Left ventricle myocardium inferior (tissue), 1 donor: ENCODE measurements around the gene CYP3A7. TPM values are rescaled to one million over a fixed set of nuclear protein-coding genes. Genes with fewer than 3 reads are reported as not detected.
"Not testable (repeated sequence)": the region's sequence is repeated elsewhere in the genome, so short reads cannot be mapped to it uniquely, and the experiment has no call there.

Experiments
- DNase-seq: peaks from one replicate; pipeline ENCODE4 v3.0.0-alpha.2; 2020
- H3K27ac ChIP-seq: fragments of 200-600 bp; replicated peaks from 2 replicates; pipeline ENCODE4 v1.8.0; 2021
- H3K27me3 ChIP-seq: fragments of 200-600 bp; 2 replicates; pipeline ENCODE4 v1.8.0; 2021; ENCODE audit warnings: low read depth
- H3K36me3 ChIP-seq: fragments of 200-600 bp; 2 replicates; pipeline ENCODE4 v1.8.0; 2021
- H3K4me1 ChIP-seq: fragments of 200-600 bp; 2 replicates; pipeline ENCODE4 v1.8.0; 2021
- H3K4me3 ChIP-seq: fragments of 200-600 bp; 2 replicates; pipeline ENCODE4 v1.8.0; 2021; ENCODE audit warnings: mild to moderate bottlenecking, moderate library complexity
- H3K9me3 ChIP-seq: fragments of 200-600 bp; replicated peaks from 2 replicates; pipeline ENCODE4 v1.8.0; 2021
- CTCF ChIP-seq: fragments of 200-600 bp; IDR thresholded peaks from 2 replicates; pipeline ENCODE4 v1.8.0; 2021; ENCODE audit warnings: antibody characterized with exemption, mild to moderate bottlenecking, borderline replicate concordance
- intact Hi-C: fragments of 100-400 bp; cut with micrococcal nuclease; formaldehyde crosslinking; loops from one replicate; pipeline ENCODE4 v1.11.0; 2022
- total RNA-seq: library from RNA; stranded (reverse); fragmentation: NEBNext Ultra II Directional; extraction: Animal tissue kit (Norgen Biotek cat#: 25700); gene quantifications from one replicate; pipeline ENCODE4 v1.2.1, GENCODE V29; 2021
- donor health status: DM: no; HTN: yes; CAD: no; lungs with severe emphysema.

CYP3A7 gene
- total RNA-seq, 1 donor from 2014 or later, result not detected

GRCh38 chr7:99748846-99749579, 14.0 kb upstream of the CYP3A7 start:
- H3K4me3 ChIP-seq, result no peak overlapping the region
- no peak for TF ChIP-seq CTCF
- H3K9me3 ChIP-seq, result peaks cover 12% of the 10 kb centered on the region
- H3K4me1 ChIP-seq, result no peaks in the 10 kb centered on the region
- intact Hi-C loops, result no loop called here
- no peaks in the 10 kb centered on the region for H3K36me3 ChIP-seq
- no peaks in the 10 kb centered on the region for H3K27me3 ChIP-seq
- no peak for DNase-seq
- H3K27ac ChIP-seq, result no peak overlapping the region

GRCh38 chr7:99746915-99747314, 11.9 kb upstream of the CYP3A7 start:
- H3K27me3 ChIP-seq, H3K36me3 ChIP-seq, H3K4me3 ChIP-seq, H3K9me3 ChIP-seq, DNase-seq, H3K27ac ChIP-seq, intact Hi-C loops, H3K4me1 ChIP-seq: not testable (repeated sequence)

- H3K4me1 ChIP-seq, H3K36me3 ChIP-seq, H3K4me3 ChIP-seq, H3K27me3 ChIP-seq, H3K9me3 ChIP-seq, DNase-seq, H3K27ac ChIP-seq, intact Hi-C loops: not testable (repeated sequence)
Observed at GRCh38 chr7:99745395-99745794, 10.4 kb upstream of the CYP3A7 start.

- TF ChIP-seq CTCF, result no peak
- intact Hi-C loops, result no loop called here
- Histone ChIP-seq H3K4me1 (no peaks in the 10 kb centered on the region), H3K27ac (no peak overlapping the region), H3K36me3 (peaks cover 4% of the 10 kb centered on the region), H3K9me3 (peaks cover 7% of the 10 kb centered on the region), H3K27me3 (no peaks in the 10 kb centered on the region), H3K4me3 (no peak overlapping the region)
- DNase-seq, result no peak
Observed at GRCh38 chr7:99742737-99743394, 7.9 kb upstream of the CYP3A7 start.

GRCh38 chr7:99741441-99741795, 6.4 kb upstream of the CYP3A7 start:
- peaks cover 16% of the 10 kb centered on the region for H3K36me3 ChIP-seq
- H3K9me3 ChIP-seq, result peaks cover 7% of the 10 kb centered on the region
- H3K4me3 ChIP-seq, result no peak overlapping the region
- no peak overlapping the region for H3K27ac ChIP-seq
- no peaks in the 10 kb centered on the region for H3K4me1 ChIP-seq
- TF ChIP-seq CTCF, result no peak
- H3K27me3 ChIP-seq, result no peaks in the 10 kb centered on the region
- intact Hi-C loops, result no loop called here
- DNase-seq, result no peak

- Histone ChIP-seq H3K4me1 (no peaks in the 10 kb centered on the region), H3K4me3 (no peak overlapping the region), H3K27ac (no peak overlapping the region), H3K27me3 (no peaks in the 10 kb centered on the region), H3K9me3 (peaks cover 5% of the 10 kb centered on the region), H3K36me3 (peaks cover 16% of the 10 kb centered on the region)
- intact Hi-C loops, result no loop called here
- no peak for TF ChIP-seq CTCF
- no peak for DNase-seq
Observed at GRCh38 chr7:99740573-99741440, 5.8 kb upstream of the CYP3A7 start.
